Upper lobe of right lung (tissue), 1 donor: Measurements from ENCODE around the gene NDC1. TPM values are rescaled to one million over a fixed set of nuclear protein-coding genes. Genes with fewer than 3 reads are reported as not detected.
"Not testable (repeated sequence)": the region's sequence is repeated elsewhere in the genome, so short reads cannot be mapped to it uniquely, and the experiment has no call there.

ENCODE experiments used
- ATAC-seq: fragments of 200-7000 bp; cut with Tn5 transposase; one replicate; pipeline ENCODE4 v1.9.1; 2020; ENCODE audit warnings: mild to moderate bottlenecking, moderate library complexity
- DNase-seq: peaks from one replicate; pipeline ENCODE4 v3.0.0-alpha.2; 2020
- H3K27ac ChIP-seq: fragments of 200-600 bp; one replicate; pipeline ENCODE4 v1.8.0; 2022
- H3K27me3 ChIP-seq: fragments of 200-600 bp; one replicate; pipeline ENCODE4 v1.8.0; 2022; ENCODE audit warnings: mild to moderate bottlenecking
- H3K36me3 ChIP-seq: fragments of 200-600 bp; one replicate; pipeline ENCODE4 v1.8.0; 2022
- H3K4me1 ChIP-seq: fragments of 200-600 bp; one replicate; pipeline ENCODE4 v1.8.0; 2022
- H3K4me3 ChIP-seq: fragments of 200-600 bp; one replicate; pipeline ENCODE4 v1.8.0; 2022; ENCODE audit warnings: mild to moderate bottlenecking
- H3K9me3 ChIP-seq: fragments of 200-600 bp; one replicate; pipeline ENCODE4 v1.8.0; 2022
- CTCF ChIP-seq: fragments of 200-600 bp; IDR thresholded peaks from one replicate; pipeline ENCODE4 v1.8.0; 2022; ENCODE audit warnings: antibody characterized with exemption
- intact Hi-C: fragments of 100-400 bp; cut with DNase I; formaldehyde crosslinking; loops from one replicate; pipeline ENCODE4 v1.11.0; 2022
- total RNA-seq: library from RNA; stranded (reverse); fragmentation: NEBNext Ultra II Directional; extraction: Animal tissue kit (Norgen Biotek cat#: 25700); gene quantifications from one replicate; pipeline ENCODE4 v1.2.1, GENCODE V29; 2021
- donor health status: DM: no; HTN: yes; CAD: no; lungs with severe emphysema.

NDC1 gene
- total RNA-seq, 1 donor from 2014 or later, result 7.7 TPM

- Histone ChIP-seq H3K36me3 (peaks cover 26% of the 10 kb centered on the region), H3K4me3 (no peak overlapping the region), H3K27ac (no peak overlapping the region), H3K4me1 (no peaks in the 10 kb centered on the region), H3K27me3 (no peaks in the 10 kb centered on the region), H3K9me3 (no peaks in the 10 kb centered on the region)
- intact Hi-C loops, result no loop called here
- DNase-seq (no peak), ATAC-seq (no peak)
- no peak for TF ChIP-seq CTCF
Observed at GRCh38 chr1:53822931-53823330, 15.2 kb downstream of the NDC1 start.

GRCh38 chr1:53821380-53821779 lies 16.7 kb downstream of the NDC1 start:
- Histone ChIP-seq H3K4me1 (no peaks in the 10 kb centered on the region), H3K9me3 (no peaks in the 10 kb centered on the region), H3K27me3 (no peaks in the 10 kb centered on the region), H3K36me3 (peaks cover 17% of the 10 kb centered on the region), H3K27ac (no peak overlapping the region), H3K4me3 (no peak overlapping the region)
- TF ChIP-seq CTCF, result no peak
- DNase-seq (no peak), ATAC-seq (no peak)
- intact Hi-C loops, result no loop called here

- no peak overlapping the region for H3K4me3 ChIP-seq
- H3K36me3 ChIP-seq, result peaks cover 4% of the 10 kb centered on the region
- H3K4me1 ChIP-seq, result no peaks in the 10 kb centered on the region
- no peaks in the 10 kb centered on the region for H3K9me3 ChIP-seq
- ATAC-seq, result no peak
- no peak for DNase-seq
- TF ChIP-seq CTCF, result no peak
- intact Hi-C loops, result no loop called here
- no peak overlapping the region for H3K27ac ChIP-seq
- no peaks in the 10 kb centered on the region for H3K27me3 ChIP-seq
Observed at GRCh38 chr1:53819387-53819786, 18.7 kb downstream of the NDC1 start.

DNA sequence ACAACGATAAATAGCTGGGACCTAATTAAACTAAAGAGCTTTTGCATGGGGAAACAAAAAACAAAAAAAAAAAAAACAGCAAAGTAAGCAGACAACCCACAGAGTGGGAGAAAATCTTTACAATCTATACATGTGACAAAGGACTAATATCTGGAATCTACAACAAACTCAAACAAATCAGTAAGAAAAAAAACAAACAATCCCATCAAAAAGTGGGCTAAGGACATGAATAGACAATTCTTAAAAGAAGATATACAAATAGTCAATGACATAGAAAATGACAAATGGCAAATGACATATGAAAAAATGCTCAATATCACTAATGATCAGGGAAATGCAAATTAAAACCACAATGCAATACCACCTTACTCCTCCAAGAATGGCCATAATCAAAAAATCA lies 21.5 kb downstream of the NDC1 start:
- DNase-seq, H3K36me3 ChIP-seq, H3K27me3 ChIP-seq, H3K4me1 ChIP-seq, ATAC-seq, H3K4me3 ChIP-seq, H3K27ac ChIP-seq, H3K9me3 ChIP-seq, intact Hi-C loops: not testable (repeated sequence)

- intact Hi-C loops, DNase-seq, H3K4me1 ChIP-seq, ATAC-seq, H3K9me3 ChIP-seq, H3K27me3 ChIP-seq, H3K36me3 ChIP-seq, H3K4me3 ChIP-seq, H3K27ac ChIP-seq: not testable (repeated sequence)
Observed at GRCh38 chr1:53815484-53815883, 22.6 kb downstream of the NDC1 start.

GRCh38 chr1:53811414-53811851 lies 26.7 kb downstream of the NDC1 start:
- intact Hi-C loops, result no loop called here
- ATAC-seq, result no peak
- no peak for DNase-seq
- no peaks in the 10 kb centered on the region for H3K9me3 ChIP-seq
- TF ChIP-seq CTCF, result no peak
- no peak overlapping the region for H3K4me3 ChIP-seq
- H3K27me3 ChIP-seq, result no peaks in the 10 kb centered on the region
- H3K27ac ChIP-seq, result no peak overlapping the region
- H3K4me1 ChIP-seq, result no peaks in the 10 kb centered on the region
- H3K36me3 ChIP-seq, result peaks cover 23% of the 10 kb centered on the region

DNA sequence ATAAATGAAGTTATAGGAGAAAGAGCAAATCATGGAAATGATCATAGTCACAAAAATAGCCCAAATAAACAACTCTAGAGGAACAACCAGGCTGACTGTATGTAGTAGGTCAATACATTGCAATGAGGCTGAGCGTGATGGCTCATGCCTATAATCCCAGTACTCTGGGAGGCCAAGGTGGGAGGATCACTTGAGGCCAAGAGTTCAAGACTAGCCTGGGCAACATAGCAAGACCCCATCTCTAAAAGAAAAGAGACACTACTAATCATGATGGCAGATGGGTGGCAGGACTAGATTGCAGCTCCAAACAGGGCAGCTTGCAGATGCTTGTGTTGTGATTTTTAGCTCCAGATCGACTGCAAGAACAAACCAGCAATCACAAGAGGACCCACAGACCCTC lies 27.6 kb downstream of the NDC1 start:
- intact Hi-C loops, result no loop called here
- H3K9me3 ChIP-seq, result no peaks in the 10 kb centered on the region
- DNase-seq (no peak), ATAC-seq (no peak)
- no peaks in the 10 kb centered on the region for H3K4me1 ChIP-seq
- TF ChIP-seq CTCF, result no peak
- no peaks in the 10 kb centered on the region for H3K27me3 ChIP-seq
- H3K27ac ChIP-seq, result no peak overlapping the region
- no peak overlapping the region for H3K4me3 ChIP-seq
- H3K36me3 ChIP-seq, result peaks cover 32% of the 10 kb centered on the region
